Measurements from ENCODE around the gene HNRNPA3. TPM values are rescaled to one million over a fixed set of nuclear protein-coding genes. Genes with fewer than 3 reads are reported as not detected.

HNRNPA3 gene
- total RNA-seq, 2 experiments from 2014 or later: 68.2 to 450 TPM

GRCh38 chr2:177232098-177232704 lies 19.6 kb downstream of the HNRNPA3 start:
- H3K4me1 ChIP-seq (ENCODE audit: insufficient read depth, low read length, poor library complexity, severe bottlenecking): peaks cover 3% of the 10 kb centered on the region
- ChIA-PET POLR2A (interaction anchor here (1.0 to 1.5 kb wide), 3 partner anchors 8 to 67 kb away, joined by 3 to 7 read pairs (median 3); no protein-coding TSS in a partner anchor), CTCF (ENCODE audit: unreplicated experiment) (no interaction called here)

DNA sequence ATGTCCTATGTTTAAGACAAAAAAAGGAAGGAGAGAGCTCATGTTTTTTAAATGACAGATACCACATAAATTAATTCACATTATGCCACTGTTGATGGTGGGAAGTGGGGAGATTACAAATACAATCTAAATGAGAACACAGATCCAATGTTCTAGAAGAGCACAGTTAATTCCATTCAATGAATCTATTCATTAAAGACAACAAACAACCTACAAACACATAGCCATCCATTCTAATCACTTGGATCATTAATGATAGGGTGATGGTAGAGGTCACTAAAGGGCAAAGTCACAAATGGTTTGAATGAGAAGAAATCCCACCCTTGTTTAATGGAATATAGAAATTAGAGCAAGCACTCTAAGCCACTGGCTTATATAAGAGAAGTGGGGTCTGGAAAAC lies 21.7 kb downstream of the HNRNPA3 start:
- no peak overlapping the region for H2AFZ ChIP-seq (ENCODE audit: low read length)
- POLR2A ChIA-PET: interaction anchor here (0.5 to 1.6 kb wide), 5 partner anchors 10 to 70 kb away, joined by 3 to 7 read pairs (median 3); no protein-coding TSS in a partner anchor
- no peaks in the 10 kb centered on the region for H3K9me2 ChIP-seq (ENCODE audit: insufficient read depth, low read length)
- no peak overlapping the region for H3K27ac ChIP-seq (ENCODE audit: low read depth, low read length, poor library complexity, severe bottlenecking)
- 0 out of 2 replicates have a peak, but pooled peaks cover 12% of the 10 kb centered on the region for H4K20me1 ChIP-seq (ENCODE audit: insufficient read depth, low read length)
- peaks cover 91% of the 10 kb centered on the region for H3K36me3 ChIP-seq (ENCODE audit: insufficient read depth, low read length)
- H3K4me3 ChIP-seq (ENCODE audit: low read depth, low read length, poor library complexity, severe bottlenecking): no peak overlapping the region
- TF ChIP-seq EZH2phosphoT487 (IDR thresholded peaks at IDR 0.05; ENCODE audit: borderline replicate concordance, low read depth, low read length) (no peak), CTCF (conservative IDR thresholded peaks at IDR 0.05; ENCODE audit: low read length) (no peak)
- no peaks in the 10 kb centered on the region for H3K9me3 ChIP-seq (ENCODE audit: low read length)
- no peaks in the 10 kb centered on the region for H3K4me1 ChIP-seq (ENCODE audit: insufficient read depth, low read length, poor library complexity, severe bottlenecking)
- DNase-seq (ENCODE audit: low spot score): no peak
- BruUV-seq (replicated peaks): no TSS peak
- peaks cover 44% of the 10 kb centered on the region for H3K79me2 ChIP-seq (ENCODE audit: insufficient read depth, low read depth, low read length)
- CTCF ChIA-PET (ENCODE audit: unreplicated experiment): no interaction called here
- no peak overlapping the region for H3K4me2 ChIP-seq (ENCODE audit: low read length)
- intact Hi-C loops (cut with micrococcal nuclease; ENCODE audit: unreplicated experiment): no loop called here

More at GRCh38 chr2:177232098-177232704, 19.6 kb downstream of the HNRNPA3 start:
- no peak for DNase-seq (ENCODE audit: low spot score)
- intact Hi-C loops (cut with micrococcal nuclease; ENCODE audit: unreplicated experiment): no loop called here
- BruUV-seq (replicated peaks): no TSS peak
- TF ChIP-seq EZH2phosphoT487 (IDR thresholded peaks at IDR 0.05; ENCODE audit: borderline replicate concordance, low read depth, low read length): no peak
- no peak for TF ChIP-seq CTCF (conservative IDR thresholded peaks at IDR 0.05; ENCODE audit: low read length)
- Histone ChIP-seq H3K4me3 (ENCODE audit: low read depth, low read length, poor library complexity, severe bottlenecking) (no peak overlapping the region), H3K36me3 (ENCODE audit: insufficient read depth, low read length) (peaks cover 92% of the 10 kb centered on the region), H3K9me3 (ENCODE audit: low read length) (no peaks in the 10 kb centered on the region), H3K9me2 (ENCODE audit: insufficient read depth, low read length) (no peaks in the 10 kb centered on the region), H3K4me2 (ENCODE audit: low read length) (no peak overlapping the region), H3K79me2 (ENCODE audit: insufficient read depth, low read depth, low read length) (peaks cover 23% of the 10 kb centered on the region; the same call in 1 of the 2 replicates), H2AFZ (ENCODE audit: low read length) (no peak overlapping the region), H4K20me1 (ENCODE audit: insufficient read depth, low read length) (peaks cover 21% of the 10 kb centered on the region; the same call in 1 of the 2 replicates), H3K27ac (ENCODE audit: low read depth, low read length, poor library complexity, severe bottlenecking) (no peak overlapping the region)

- Histone ChIP-seq H4K20me1 (ENCODE audit: insufficient read depth, low read length) (peaks cover 23% of the 10 kb centered on the region), H3K9me3 (ENCODE audit: low read length) (no peaks in the 10 kb centered on the region), H3K27ac (ENCODE audit: low read depth, low read length, poor library complexity, severe bottlenecking) (no peak overlapping the region), H3K9me2 (ENCODE audit: insufficient read depth, low read length) (no peaks in the 10 kb centered on the region), H3K4me2 (ENCODE audit: low read length) (no peak overlapping the region), H2AFZ (ENCODE audit: low read length) (no peak overlapping the region), H3K36me3 (ENCODE audit: insufficient read depth, low read length) (peaks cover 78% of the 10 kb centered on the region), H3K4me3 (ENCODE audit: low read depth, low read length, poor library complexity, severe bottlenecking) (no peak overlapping the region), H3K4me1 (ENCODE audit: insufficient read depth, low read length, poor library complexity, severe bottlenecking) (peaks cover 14% of the 10 kb centered on the region), H3K79me2 (ENCODE audit: insufficient read depth, low read depth, low read length) (peaks cover 61% of the 10 kb centered on the region)
- TF ChIP-seq EZH2phosphoT487 (IDR thresholded peaks at IDR 0.05; ENCODE audit: borderline replicate concordance, low read depth, low read length): no peak
- TF ChIP-seq CTCF (conservative IDR thresholded peaks at IDR 0.05; ENCODE audit: low read length): no peak
- DNase-seq (ENCODE audit: low spot score): no peak
- BruUV-seq (replicated peaks): no TSS peak
- ChIA-PET POLR2A (interaction anchor here (0.6 to 0.7 kb wide), 2 partner anchors 12 to 56 kb away, joined by 3 read pairs; no protein-coding TSS in a partner anchor), CTCF (ENCODE audit: unreplicated experiment) (no interaction called here)
- intact Hi-C loops (cut with micrococcal nuclease; ENCODE audit: unreplicated experiment): no loop called here
Observed at GRCh38 chr2:177235855-177236437, 23.4 kb downstream of the HNRNPA3 start.

All from OCI-LY7 (cell line).